Amygdala (tissue), 56 donors: ENCODE data around the gene XAGE3.
"Not testable (repeated sequence)": the region's sequence is repeated elsewhere in the genome, so short reads cannot be mapped to it uniquely, and the experiment has no call there.

Experiments used
- DNase-seq, 56 donors: peaks; one replicate each; lab custom pipeline; 2025; lab: John Stamatoyannopoulos, UW

XAGE3 gene, protein sequence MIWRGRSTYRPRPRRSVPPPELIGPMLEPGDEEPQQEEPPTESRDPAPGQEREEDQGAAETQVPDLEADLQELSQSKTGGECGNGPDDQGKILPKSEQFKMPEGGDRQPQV

DNA sequence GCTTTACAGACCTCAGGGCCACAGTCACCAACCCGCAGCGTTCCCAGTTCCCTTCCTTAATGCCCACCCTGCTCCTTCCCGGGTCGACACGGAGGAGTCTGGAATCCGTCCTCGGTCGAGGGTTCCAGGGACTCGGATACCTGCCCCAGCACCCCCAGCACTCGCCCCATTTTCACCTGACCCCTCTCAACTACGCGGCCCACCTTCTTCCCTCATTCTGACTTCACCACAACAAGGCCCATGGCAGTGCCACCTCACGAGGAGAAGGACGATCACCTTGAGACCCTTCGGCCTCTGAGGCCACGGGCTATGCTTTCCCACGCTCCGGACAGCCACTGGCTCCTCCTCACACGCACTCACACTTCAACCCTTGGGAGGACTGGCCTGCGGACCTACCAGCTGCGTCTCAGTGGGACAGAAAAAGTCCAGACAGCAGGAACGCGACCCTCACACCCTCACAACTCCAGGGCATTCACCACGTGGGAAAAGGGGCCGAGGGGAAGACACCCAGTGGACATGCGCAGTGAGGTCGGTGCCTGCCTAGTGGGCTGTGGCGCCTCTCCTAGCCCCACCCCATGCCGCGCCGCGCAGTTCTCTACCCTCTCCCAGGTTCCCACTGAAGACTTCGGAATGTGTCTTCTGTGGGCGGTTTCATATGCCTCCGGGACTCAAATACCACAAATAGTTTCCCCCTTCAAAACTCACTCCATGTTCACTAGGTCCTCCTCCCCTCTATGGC is at the start of gene XAGE3:
Gene XAGE3 (minus strand): TSS at position 474 of the 739 bp plus-strand sequence. CDS start 950 bp downstream, outside the sequence.
- no peak for DNase-seq

DNA sequence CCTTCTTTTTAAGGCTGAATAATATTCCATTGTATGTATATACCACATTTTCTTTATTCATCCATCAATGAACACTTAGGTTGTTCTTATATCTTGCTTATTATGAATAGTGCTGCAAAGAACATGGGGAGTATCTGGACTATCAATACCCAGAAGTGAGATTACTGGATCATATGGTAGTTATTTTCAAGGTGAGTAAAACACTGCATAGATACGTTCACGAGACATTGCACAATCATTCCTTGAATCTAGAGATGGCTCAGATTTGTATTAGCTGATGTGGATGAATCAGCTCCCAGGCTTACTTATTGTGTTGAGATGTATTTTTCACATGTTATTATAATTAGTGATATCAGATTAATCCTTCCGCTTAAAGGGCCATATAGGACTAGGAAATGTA is 46.8 kb upstream of the XAGE3 start:
- DNase-seq: not testable (repeated sequence)

DNA sequence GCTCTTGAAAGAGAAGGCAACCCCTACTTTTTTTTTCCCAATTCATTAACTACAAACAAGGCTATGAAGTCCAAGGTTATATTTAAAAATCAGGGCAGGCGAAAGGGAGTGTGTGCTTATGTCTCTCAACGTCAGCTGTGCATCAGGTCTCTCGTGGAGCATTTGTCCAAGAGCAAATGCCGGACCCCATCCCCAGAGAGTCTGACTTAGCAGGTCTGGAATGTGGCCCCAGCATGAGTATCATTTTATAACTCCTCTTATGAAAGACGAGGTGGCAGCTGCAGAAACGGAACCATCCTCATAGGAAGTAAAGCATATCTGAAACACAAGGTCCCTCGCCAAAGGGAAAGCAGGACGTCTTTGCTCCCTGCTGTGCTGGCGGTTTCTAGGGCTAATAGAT is 45.8 kb upstream of the XAGE3 start:
- DNase-seq: not testable (repeated sequence)

DNA sequence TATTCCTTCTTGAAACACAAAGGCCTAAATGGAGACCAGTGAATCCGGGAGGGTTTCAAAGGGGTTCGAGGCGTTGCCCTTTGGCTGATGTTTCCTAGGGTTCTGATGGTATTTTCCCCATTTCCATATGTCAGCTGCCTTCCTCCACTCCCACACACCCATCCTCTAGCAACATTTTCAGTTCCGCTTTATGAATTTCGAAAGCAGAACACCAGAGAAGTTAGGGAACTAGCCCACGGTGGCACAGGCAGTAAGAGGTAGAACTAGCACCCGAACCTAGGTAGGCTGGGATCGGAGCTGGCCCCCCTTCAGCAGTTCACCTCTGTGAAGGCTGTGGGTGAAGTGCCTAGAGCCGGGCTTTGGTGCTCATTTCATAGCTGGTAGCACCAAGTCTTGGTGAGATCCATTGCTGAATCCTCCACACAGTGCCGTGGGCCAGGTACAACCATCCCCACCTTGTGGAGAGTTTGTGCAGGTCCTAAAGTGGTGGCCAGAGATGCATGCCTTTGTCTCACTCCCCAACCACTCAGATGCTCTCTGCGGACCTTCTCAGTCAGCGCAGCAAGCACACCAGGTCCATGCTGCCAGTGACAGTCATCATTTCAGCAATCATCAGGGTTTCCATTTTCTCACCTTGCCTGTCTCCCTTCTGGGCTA is 41.6 kb upstream of the XAGE3 start:
- not testable (repeated sequence) for DNase-seq

DNA sequence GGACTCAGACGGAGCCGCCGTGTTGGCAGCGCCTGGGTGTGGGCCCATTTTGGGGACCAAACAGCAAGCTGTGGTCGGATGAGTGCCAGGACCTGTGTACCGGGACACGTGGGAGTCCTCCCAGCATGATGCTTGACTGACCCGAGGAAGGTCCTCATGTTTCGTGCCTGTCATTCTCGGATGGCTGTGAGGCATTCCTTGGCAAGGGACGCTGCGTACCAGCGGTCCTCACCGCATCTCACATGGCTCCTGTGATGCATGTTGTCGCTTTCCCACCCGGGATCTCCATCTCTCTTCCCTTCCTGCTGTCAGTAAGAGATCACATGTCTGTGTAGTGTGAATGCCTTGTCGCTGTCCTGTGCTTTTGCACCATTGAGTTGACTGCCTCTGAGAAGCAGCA is 40.0 kb upstream of the XAGE3 start:
- not testable (repeated sequence) for DNase-seq

DNA sequence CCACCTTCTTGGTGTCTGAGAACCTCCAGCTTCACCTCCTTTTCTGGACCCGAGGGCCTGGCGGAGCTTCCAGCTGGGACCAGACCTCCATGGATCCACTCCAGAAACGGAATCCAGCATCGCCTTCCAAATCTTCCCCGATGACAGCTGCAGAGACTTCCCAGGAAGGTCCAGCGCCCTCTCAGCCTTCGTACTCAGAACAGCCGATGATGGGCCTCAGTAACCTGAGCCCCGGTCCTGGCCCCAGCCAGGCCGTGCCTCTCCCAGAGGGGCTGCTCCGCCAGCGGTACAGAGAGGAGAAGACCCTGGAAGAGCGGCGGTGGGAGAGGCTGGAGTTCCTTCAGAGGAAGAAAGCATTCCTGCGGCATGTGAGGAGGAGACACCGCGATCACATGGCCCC is 39.3 kb upstream of the XAGE3 start:
- not testable (repeated sequence) for DNase-seq

DNA sequence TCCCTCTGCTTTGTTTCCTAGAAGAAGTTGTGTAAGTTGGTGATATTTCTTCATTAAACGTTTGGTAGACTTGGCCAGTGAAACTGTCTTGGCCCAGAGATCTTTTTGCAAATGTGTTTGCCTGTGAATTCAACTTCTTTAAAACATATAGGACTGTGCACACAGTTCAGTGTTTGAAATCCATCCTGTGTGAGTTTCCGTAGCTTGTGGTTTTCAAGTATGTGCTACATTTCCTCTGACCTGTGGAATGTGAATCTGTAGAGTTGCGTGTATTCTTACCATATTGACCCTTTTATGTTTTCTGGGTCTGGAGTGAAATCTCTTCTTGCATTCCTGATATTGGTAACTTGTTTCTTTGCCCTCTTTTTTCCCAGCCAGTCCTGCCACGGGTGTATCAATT is 38.2 kb upstream of the XAGE3 start:
- DNase-seq: not testable (repeated sequence)

DNA sequence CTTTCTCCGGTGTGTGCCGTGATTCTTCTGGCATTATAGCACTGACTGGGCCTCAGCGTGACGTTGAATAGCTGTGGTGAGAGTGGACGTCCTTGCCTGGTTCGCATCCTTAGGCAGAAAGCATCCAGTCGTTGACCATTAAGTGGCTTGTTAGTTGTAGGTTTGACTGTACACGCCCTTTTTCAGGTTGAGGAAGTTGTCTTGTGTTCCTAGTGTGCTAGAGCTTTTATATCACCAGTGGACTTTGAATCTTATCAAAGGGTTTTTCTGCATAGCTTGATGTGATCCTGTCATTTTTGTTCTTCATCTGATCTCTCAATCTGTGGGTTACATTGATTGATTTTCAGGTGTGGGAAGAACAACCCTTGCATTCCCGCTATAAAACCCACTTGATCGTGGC is 37.6 kb upstream of the XAGE3 start:
- DNase-seq: not testable (repeated sequence)

DNA sequence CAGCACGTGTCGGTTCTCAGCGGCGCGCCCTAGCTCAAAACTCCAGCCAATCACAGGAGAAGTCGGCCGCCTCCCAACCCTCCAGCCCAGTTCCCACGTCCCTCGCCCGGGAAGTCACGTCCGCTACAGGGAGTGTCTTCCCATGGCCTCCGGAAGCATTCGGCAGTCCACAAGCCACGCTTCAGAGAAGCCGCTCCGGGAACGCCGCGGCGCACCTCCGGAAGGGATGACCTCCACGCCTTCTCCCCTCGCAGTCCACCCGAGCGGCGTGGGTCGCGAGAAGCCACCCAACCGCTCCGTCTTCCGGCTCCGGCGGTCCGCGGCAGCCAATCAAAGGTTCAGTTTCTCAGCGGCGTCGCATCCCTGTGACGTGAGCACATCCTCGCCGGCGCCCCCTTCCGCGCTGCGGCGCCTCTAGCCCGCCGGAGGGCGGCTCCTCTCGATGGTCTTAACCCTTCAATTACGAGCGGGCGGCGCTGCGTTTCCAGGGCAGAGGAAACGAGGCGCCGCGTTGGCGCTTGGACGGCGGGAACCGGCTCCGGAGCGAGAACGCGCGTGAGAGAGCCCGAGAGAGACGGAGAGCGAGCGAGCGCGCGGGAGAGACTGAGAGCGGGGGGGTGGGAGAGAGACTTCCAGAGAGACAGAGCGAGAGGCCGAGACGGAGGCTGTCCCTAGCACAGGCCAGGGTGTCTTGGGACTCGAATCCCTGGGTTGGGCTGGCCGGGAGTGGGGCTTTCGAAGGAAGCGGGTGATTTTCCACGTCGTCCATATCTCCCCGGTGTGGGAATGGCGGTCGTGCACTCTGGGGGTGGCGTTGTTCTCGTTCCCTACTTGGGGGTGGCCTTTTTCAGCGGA is 29.2 kb upstream of the XAGE3 start, which contains the start of gene FAM156B:
Gene FAM156B (plus strand): TSS at position 476 of the 855 bp plus-strand sequence. CDS start 9,896 bp downstream, outside the sequence.
- DNase-seq: not testable (repeated sequence)

DNA sequence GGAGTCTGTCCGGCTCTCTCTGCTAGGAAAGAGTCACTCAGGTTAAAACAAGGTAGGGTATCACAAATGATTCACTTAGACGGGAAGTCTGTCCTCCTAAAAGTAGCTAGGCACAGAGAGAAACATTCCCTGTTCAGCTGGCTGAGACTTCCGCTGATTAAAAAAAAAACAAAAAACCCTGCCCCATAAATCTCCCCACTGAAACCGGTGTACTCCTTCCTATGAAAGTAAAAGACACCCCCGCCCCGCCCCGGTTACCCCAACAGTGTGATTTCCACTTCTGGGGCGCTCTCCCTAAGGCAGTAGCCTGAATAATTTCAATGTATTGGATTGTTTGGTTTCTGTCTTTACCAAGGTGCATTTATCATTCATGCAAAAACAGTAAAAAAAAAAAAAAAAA is 28.6 kb upstream of the XAGE3 start:
- DNase-seq: not testable (repeated sequence)

DNA sequence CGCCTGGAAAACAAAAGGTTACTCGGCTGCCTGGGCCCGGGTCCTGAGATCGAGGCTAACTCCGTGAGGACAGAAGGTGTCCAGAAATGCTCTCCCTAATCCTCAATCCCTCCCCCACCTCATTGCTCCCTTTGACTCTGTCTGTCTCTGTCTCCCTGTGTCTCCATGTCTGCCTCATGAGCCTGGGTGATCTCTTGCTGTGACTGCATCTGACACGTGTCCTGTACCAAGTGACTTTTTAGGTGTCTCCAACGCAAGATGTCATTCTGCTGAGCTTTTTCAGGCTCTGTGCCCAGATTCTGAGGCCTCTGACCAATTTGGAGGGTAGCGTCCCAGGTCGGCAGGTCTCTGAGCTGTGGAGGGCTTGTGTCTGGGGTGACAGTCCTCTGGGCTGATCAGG is 20.2 kb upstream of the XAGE3 start:
- DNase-seq: not testable (repeated sequence)

DNA sequence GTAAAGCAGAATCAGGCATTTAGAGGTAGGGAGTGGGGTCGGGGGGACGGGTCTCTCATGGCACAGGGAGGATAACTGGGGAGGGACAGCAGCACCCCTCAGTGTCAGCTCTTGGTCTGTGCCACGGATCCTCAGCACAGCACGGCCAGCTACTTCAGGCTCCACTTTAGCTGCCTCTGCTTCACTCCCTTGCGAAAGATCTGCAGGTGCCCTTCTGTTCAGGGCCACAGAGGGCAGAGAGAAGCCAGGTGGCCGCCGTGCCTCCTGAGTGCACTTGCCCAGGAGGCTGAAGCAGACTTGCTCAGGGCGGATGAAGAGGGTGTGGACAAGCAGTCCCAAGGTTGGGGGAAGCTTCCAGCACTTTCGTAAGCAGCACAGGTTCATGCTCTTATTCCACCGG is 19.6 kb upstream of the XAGE3 start:
- DNase-seq: not testable (repeated sequence)

DNA sequence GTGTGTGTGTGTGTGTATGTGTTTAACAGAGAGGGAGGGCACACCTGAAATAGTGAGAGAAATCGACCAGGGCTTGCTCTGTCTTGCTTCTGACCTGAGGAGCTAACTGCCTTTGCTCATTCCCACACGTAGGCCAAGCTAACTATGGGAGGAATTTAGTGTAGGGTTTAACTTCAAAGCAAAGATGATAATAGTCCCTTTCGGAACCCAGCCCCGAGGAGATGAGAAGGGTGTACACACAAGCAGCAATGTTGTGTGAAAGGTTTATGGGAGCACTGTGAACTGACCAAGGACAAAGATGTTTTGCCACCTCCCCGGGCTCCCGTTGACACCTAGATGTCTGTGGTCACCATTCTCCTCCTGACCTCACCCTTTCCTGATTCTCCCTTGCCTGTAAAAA is 8.5 kb upstream of the XAGE3 start:
- not testable (repeated sequence) for DNase-seq

DNA sequence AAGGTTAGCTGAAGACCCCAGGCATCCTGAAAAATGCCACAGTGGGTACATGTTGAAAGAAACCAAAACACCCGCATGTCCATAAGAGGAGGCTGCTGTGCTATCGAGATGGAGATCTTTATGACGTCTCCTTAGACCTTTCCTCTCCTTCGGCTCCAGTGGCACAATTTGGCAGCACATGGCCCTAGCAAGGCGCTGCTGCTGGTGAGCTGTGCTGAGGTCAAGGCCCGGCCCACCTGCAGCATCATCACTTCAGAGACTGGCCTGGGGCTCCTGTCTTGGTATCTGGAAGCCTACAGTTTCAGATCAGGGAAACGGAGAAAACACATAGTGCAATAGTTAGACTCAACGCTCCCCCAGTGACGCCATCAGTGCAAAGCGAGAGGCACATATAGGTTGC is 7.6 kb upstream of the XAGE3 start:
- not testable (repeated sequence) for DNase-seq

DNA sequence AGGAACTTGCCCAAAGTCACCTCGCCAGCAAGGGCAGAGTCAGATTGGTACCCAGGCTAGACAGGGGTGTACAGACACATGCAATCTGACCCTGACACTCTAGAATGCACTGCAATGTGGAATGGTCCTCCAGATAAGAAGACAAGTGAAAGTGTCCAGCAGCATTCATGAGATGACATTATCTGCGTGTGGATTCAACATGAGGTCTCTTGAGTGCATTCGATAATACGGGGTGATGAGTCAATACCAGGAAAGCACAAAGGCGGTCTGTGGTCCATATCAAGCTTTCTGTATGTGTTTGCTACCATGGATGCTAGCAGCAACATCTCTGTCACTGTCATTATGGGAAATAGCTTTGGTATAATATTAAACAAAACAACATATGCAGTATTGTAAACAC is 6.8 kb upstream of the XAGE3 start:
- DNase-seq: no peak

DNA sequence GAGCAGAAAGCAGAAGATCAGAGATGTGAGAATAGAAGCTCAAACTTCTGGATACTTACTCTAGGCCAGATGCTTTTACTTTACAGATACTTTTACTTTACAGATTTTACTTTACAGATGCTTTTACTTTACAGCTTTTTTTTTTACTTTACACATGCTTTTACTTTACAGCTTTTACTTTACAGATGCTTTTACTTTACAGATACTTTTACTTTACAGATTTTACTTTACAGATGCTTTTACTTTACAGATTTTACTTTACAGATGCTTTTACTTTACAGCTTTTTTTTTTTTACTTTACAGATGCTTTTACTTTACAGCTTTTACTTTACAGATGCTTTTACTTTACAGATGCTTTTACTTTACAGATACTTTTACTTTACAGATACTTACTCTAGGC is 5.9 kb upstream of the XAGE3 start:
- DNase-seq: not testable (repeated sequence)

DNA sequence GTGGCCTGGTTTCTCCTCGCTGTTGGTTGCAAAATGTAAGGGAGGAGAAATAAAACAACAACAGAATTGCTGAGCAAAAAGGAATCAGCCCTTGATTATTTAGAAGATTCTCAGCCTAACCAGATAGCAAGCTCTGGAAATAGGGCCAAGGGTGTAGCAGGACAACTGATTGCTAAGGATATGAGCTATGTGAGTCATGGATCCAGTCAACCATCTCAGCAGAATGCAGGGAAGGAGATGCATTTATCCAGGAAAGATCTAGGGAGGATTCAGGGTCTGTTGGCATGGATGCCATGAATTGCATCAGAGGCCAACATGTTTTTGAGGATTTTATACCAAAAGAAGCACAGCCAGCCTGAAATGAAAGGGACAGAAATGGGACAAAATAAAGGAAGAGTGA is 2.2 kb upstream of the XAGE3 start:
- no peak for DNase-seq

DNA sequence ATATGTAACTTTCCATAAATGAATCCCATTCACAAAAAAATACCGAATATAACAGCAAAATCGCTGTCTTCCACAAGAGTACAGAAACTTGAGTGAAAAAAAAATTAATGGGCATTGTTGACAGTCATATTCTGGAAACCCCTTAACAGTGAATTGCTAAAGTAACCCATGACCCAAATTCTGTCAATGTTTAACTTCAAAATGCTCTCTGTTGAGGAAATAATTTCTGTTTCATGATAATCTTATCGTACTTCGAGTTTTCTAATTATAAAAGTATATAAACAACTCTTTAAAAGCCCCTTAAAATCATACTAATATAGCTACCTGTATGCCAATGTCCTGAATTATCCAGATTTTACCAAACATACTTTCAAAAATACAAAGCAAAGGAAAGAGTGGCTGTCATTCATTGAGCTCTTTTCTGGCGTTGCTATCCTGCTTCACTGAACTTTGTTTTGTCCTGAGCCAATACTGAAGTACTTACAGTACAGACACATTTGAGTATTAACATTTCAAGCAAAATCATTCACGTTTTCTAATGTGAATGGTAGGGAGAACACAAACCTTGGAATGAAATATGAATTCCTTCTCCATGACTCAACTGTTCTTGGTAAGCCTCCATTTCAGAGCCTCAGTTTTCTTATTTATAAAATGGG is 2.4 kb downstream of the XAGE3 start:
- no peak for DNase-seq

DNA sequence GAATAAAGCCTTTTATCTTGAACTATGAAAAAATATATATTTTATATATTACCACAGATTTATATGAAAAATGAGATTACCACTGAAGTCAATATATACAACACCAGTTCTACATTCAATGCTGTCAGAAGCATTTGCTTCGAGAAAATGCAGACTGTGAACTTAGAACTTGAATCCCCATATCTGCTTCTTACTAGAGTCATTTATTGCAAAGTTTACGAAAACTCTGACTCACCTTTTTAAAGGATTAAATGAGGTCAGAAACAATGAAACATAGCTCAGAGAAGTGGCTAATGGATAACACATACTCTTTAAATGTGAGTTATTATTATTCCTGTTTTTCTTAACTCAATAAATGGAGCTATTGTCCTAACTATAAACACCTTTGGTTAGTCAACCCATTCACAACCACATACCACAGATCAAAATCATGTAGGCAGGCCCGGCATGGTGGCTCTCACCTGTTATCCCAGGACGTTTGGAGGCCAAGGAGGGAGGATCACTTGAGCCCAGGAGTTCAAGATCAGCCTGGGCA is 10.8 kb downstream of the XAGE3 start:
- not testable (repeated sequence) for DNase-seq
